Trophoblast cell (in vitro differentiated cells and primary cell): ENCODE results near the gene PCNX1.
A peak's percentile ranks its signal among the peaks of the same experiment; 100 is the strongest.

Source experiments
- DNase-seq, 2 donors: peaks; one replicate each; pipeline ENCODE4 v3.0.0-alpha.2; 2016
- H2AFZ ChIP-seq: 2 replicates; pipeline ENCODE4 v1.6.1; 2013; ENCODE audit warnings: low read length, moderate library complexity, mild to moderate bottlenecking; ENCODE audit not compliant: insufficient read depth, poor library complexity
- H2AK5ac ChIP-seq: 2 replicates; pipeline ENCODE4 v1.6.1; 2013; ENCODE audit warnings: mild to moderate bottlenecking, low read length
- H2BK120ac ChIP-seq: 2 replicates; pipeline ENCODE4 v1.6.1; 2013; ENCODE audit warnings: low read length, mild to moderate bottlenecking, moderate library complexity; ENCODE audit not compliant: insufficient read depth, poor library complexity
- H2BK12ac ChIP-seq: 2 replicates; pipeline ENCODE4 v1.6.1; 2013; ENCODE audit warnings: mild to moderate bottlenecking, low read length, moderate library complexity
- H2BK5ac ChIP-seq: 2 replicates; pipeline ENCODE4 v1.6.1; 2013; ENCODE audit warnings: low read length, low read depth, moderate library complexity, mild to moderate bottlenecking; ENCODE audit not compliant: poor library complexity
- H3K14ac ChIP-seq: 2 replicates; pipeline ENCODE4 v1.6.1; 2013; ENCODE audit warnings: mild to moderate bottlenecking, low read length
- H3K18ac ChIP-seq: 2 replicates; pipeline ENCODE4 v1.6.1; 2013; ENCODE audit warnings: mild to moderate bottlenecking, low read length
- H3K23ac ChIP-seq: 2 replicates; pipeline ENCODE4 v1.6.1; 2013; ENCODE audit warnings: low read length
- H3K27ac ChIP-seq: 2 replicates; pipeline ENCODE4 v1.5.1; 2013; ENCODE audit warnings: low read depth, mild to moderate bottlenecking, inconsistent platforms, low read length, moderate library complexity
- H3K27me3 ChIP-seq: 2 replicates; pipeline ENCODE4 v1.6.1; 2013; ENCODE audit warnings: inconsistent platforms, mild to moderate bottlenecking, low read length, moderate library complexity; ENCODE audit not compliant: insufficient read depth
- H3K36me3 ChIP-seq, 2 experiments: 1 replicate in 1 of 2; 2 replicates in 1 of 2; pipeline ENCODE4 v1.6.1; 2013; ENCODE audit warnings: low read length in 2 of 2, mild to moderate bottlenecking in 2 of 2, moderate library complexity in 1 of 2; ENCODE audit not compliant: insufficient read depth in 2 of 2, control insufficient read depth in 1 of 2
- H3K4ac ChIP-seq: 2 replicates; pipeline ENCODE4 v1.6.1; 2013; ENCODE audit warnings: low read depth, mild to moderate bottlenecking, low read length, moderate library complexity
- H3K4me1 ChIP-seq, 2 experiments: 1 replicate in 1 of 2; 2 replicates in 1 of 2; pipeline ENCODE4 v1.6.1; 2013; ENCODE audit warnings: low read length in 2 of 2, mild to moderate bottlenecking in 2 of 2, moderate library complexity in 1 of 2; ENCODE audit not compliant: insufficient read depth in 2 of 2, control insufficient read depth in 1 of 2
- H3K4me2 ChIP-seq: 2 replicates; pipeline ENCODE4 v1.6.1; 2013; ENCODE audit warnings: inconsistent platforms, mild to moderate bottlenecking, low read length, moderate library complexity
- H3K4me3 ChIP-seq: 2 replicates; pipeline ENCODE4 v1.5.1; 2013; ENCODE audit warnings: mild to moderate bottlenecking, low read depth, low read length, inconsistent platforms
- H3K79me1 ChIP-seq: one replicate; pipeline ENCODE4 v1.6.1; 2013; ENCODE audit warnings: low read length
- H3K79me2 ChIP-seq: 2 replicates; pipeline ENCODE4 v1.6.1; 2013; ENCODE audit warnings: low read length, mild to moderate bottlenecking; ENCODE audit not compliant: control insufficient read depth, insufficient read depth, poor library complexity
- H3K9ac ChIP-seq: 2 replicates; pipeline ENCODE4 v1.6.1; 2013; ENCODE audit warnings: mild to moderate bottlenecking, low read length
- H3K9me3 ChIP-seq: 2 replicates; pipeline ENCODE4 v1.6.1; 2013; ENCODE audit warnings: low read depth, mild to moderate bottlenecking, control low read depth, inconsistent platforms, low read length; ENCODE audit not compliant: insufficient read depth
- H4K12ac ChIP-seq: 2 replicates; pipeline ENCODE4 v1.6.1; 2013; ENCODE audit warnings: low read depth, mild to moderate bottlenecking, low read length, moderate library complexity
- H4K8ac ChIP-seq: 2 replicates; pipeline ENCODE4 v1.6.1; 2013; ENCODE audit warnings: low read depth, mild to moderate bottlenecking, low read length, moderate library complexity
- H4K91ac ChIP-seq: one replicate; pipeline ENCODE4 v1.6.1; 2013; ENCODE audit warnings: low read depth, mild to moderate bottlenecking, low read length, moderate library complexity
- WGBS: extraction: QIAGEN DNeasy Blood & Tissue Kit; methylation state at CpG from one replicate; pipeline ENCODE4 v1.1.7; 2013; ENCODE audit warnings: missing lambda C conversion rate; ENCODE audit not compliant: insufficient read length, insufficient coverage; ENCODE audit errors: extremely low coverage; 5-methylcytosine and 5-hydroxymethylcytosine counted together

The PCNX1 gene

GRCh38 chr14:71119832-71120231, 212.6 kb downstream of the PCNX1 start:
- H3K27ac ChIP-seq = no peak overlapping the region
- H3K9me3 ChIP-seq = peaks cover 11% of the 10 kb centered on the region
- H3K27me3 ChIP-seq = no peaks in the 10 kb centered on the region
- no peak overlapping the region for H3K9ac ChIP-seq
- peaks cover 3% of the 10 kb centered on the region in 2 experiments for H3K36me3 ChIP-seq
- no peak overlapping the region for H2AFZ ChIP-seq
- no peak overlapping the region for H3K23ac ChIP-seq
- H4K91ac ChIP-seq = no peak overlapping the region
- no peak overlapping the region for H3K14ac ChIP-seq
- H3K4ac ChIP-seq = no peak overlapping the region
- no peak overlapping the region for H3K4me2 ChIP-seq
- no peak overlapping the region for H3K18ac ChIP-seq
- no peak overlapping the region for H4K8ac ChIP-seq
- H3K79me1 ChIP-seq = peaks cover 5% of the 10 kb centered on the region
- peaks cover 3 to 9% of the 10 kb centered on the region in 2 experiments for H3K4me1 ChIP-seq
- no peak overlapping the region for H4K12ac ChIP-seq
- H2AK5ac ChIP-seq = no peak overlapping the region
- WGBS = no CpG with 5 or more reads among the region's 1 CpG
- H2BK120ac ChIP-seq = no peak overlapping the region
- H3K79me2 ChIP-seq = no peaks in the 10 kb centered on the region
- DNase-seq = no peak
- H2BK5ac ChIP-seq = no peak overlapping the region
- no peak overlapping the region for H2BK12ac ChIP-seq
- H3K4me3 ChIP-seq = no peak overlapping the region

DNA sequence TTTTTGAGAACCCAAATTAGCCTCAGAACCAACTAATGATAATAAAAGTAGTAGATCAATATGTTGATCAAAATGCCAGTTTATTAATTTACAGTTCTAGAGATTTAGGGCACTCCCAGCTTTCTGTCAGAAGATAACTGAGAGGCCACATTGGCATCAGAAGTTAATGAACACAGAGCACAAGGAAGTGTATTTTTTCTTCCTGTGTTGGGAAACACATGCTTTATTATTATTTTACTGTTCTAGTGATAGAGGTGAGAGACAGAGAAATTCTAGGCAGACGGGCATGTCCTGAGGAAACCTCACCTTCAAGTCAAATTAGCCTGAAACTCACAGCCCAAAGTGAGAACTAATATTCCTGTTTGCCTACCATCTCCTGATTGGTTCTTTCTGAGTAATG, 213.7 kb downstream of the PCNX1 start:
- H3K18ac ChIP-seq = no peak overlapping the region
- no peak overlapping the region for H3K27ac ChIP-seq
- no peak overlapping the region for H3K23ac ChIP-seq
- H4K8ac ChIP-seq = no peak overlapping the region
- WGBS = no CpG with 5 or more reads among the region's 1 CpG
- H4K12ac ChIP-seq = no peak overlapping the region
- no peaks in the 10 kb centered on the region for H3K79me2 ChIP-seq
- no peak overlapping the region for H3K4me2 ChIP-seq
- no peak overlapping the region for H2AK5ac ChIP-seq
- H2BK12ac ChIP-seq = no peak overlapping the region
- no peak overlapping the region for H3K4me3 ChIP-seq
- H3K27me3 ChIP-seq = no peaks in the 10 kb centered on the region
- peaks cover 5% of the 10 kb centered on the region for H3K79me1 ChIP-seq
- no peak for DNase-seq
- peaks cover 3% of the 10 kb centered on the region in 2 experiments for H3K36me3 ChIP-seq
- H2BK120ac ChIP-seq = no peak overlapping the region
- H4K91ac ChIP-seq = no peak overlapping the region
- no peak overlapping the region for H2AFZ ChIP-seq
- H3K9me3 ChIP-seq = peaks cover 11% of the 10 kb centered on the region
- H3K4me1 ChIP-seq = peaks cover 3 to 9% of the 10 kb centered on the region in 2 experiments
- H3K9ac ChIP-seq = no peak overlapping the region
- H2BK5ac ChIP-seq = no peak overlapping the region
- no peak overlapping the region for H3K4ac ChIP-seq
- no peak overlapping the region for H3K14ac ChIP-seq

DNA sequence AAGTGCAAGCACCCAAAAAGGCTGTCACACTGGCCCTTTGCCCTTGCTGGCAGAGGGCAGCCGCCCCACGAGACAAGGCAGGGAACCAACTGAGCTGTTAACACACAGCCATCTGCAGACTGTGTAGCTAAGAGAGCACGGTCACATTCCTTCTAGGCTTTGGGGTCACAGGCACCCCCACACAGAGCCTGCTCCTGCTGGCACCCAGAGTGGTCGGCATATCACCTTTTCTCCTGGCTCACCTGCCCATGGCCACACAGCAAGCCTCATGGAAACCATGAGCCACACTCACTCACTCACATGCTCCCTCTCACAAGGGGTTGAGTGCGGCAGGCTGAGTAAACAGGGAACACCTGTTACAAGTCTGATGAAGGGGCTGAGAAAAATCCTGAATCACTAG, 214.5 kb downstream of the PCNX1 start:
- no peak overlapping the region for H3K9ac ChIP-seq
- no peaks in the 10 kb centered on the region for H3K27me3 ChIP-seq
- H3K79me2 ChIP-seq = no peaks in the 10 kb centered on the region
- H3K79me1 ChIP-seq = peaks cover 5% of the 10 kb centered on the region
- no peak overlapping the region for H3K23ac ChIP-seq
- H3K4me2 ChIP-seq = no peak overlapping the region
- H2BK12ac ChIP-seq = no peak overlapping the region
- no peak overlapping the region for H3K18ac ChIP-seq
- H2AFZ ChIP-seq = no peak overlapping the region
- no CpG with 5 or more reads among the region's 5 CpGs for WGBS
- H2BK120ac ChIP-seq = no peak overlapping the region
- no peak overlapping the region for H2AK5ac ChIP-seq
- no peak overlapping the region for H3K14ac ChIP-seq
- no peak for DNase-seq
- no peak overlapping the region for H4K8ac ChIP-seq
- no peak overlapping the region for H4K91ac ChIP-seq
- peak overlapping the region; percentile 37 for H3K4me3 ChIP-seq
- H3K4ac ChIP-seq = no peak overlapping the region
- H3K27ac ChIP-seq = no peak overlapping the region
- H3K4me1 ChIP-seq = peaks cover 3 to 9% of the 10 kb centered on the region in 2 experiments
- peaks cover 11% of the 10 kb centered on the region for H3K9me3 ChIP-seq
- H4K12ac ChIP-seq = no peak overlapping the region
- peaks cover 3% of the 10 kb centered on the region in 2 experiments for H3K36me3 ChIP-seq
- H2BK5ac ChIP-seq = no peak overlapping the region

DNA sequence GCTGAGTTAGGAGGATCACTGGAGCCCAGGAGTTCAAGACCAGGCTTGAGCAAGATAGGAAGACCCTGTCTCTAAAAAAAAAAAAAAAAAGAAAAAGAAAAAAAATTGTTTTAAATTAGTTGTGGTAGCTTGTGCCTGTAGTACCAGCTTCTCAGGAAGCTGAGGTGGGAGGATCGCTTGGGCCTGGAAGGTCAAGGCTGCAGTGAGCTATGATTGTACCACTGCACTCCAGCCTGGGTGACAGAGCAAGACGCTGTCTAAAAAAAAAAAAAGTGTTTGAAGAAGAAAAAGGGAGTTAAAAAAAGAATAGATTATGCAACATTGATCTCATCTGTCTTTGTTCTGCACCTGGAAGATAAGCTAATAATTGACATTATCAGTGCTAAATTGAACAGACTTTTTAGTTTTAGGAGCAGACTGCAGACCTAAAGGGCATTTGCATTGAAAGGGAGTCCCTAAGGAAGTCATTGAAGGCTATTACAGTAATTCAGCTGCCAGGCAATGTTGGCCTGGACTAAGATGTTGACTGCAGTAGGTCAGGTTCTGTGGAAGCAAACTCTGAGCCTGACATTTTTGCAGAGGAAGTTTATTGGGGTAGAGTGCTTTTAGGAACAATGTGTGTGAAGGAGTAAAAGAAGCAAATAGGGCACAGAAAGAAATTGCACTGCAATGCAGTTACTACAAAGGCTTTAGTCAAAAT, 215.8 kb downstream of the PCNX1 start:
- Histone ChIP-seq H3K4me1 (peaks cover 3 to 7% of the 10 kb centered on the region in 2 experiments), H3K18ac (no peak overlapping the region), H3K14ac (no peak overlapping the region), H4K12ac (no peak overlapping the region), H2BK12ac (no peak overlapping the region), H2BK5ac (no peak overlapping the region), H3K4ac (no peak overlapping the region), H2BK120ac (no peak overlapping the region), H3K9me3 (peaks cover 11% of the 10 kb centered on the region), H3K36me3 (peaks cover 3% of the 10 kb centered on the region in 2 experiments), H4K91ac (no peak overlapping the region), H3K23ac (no peak overlapping the region), H3K79me1 (peaks cover 3% of the 10 kb centered on the region), H3K4me2 (no peak overlapping the region), H3K79me2 (no peaks in the 10 kb centered on the region), H3K4me3 (no peak overlapping the region), H3K27me3 (no peaks in the 10 kb centered on the region), H4K8ac (no peak overlapping the region), H3K9ac (no peak overlapping the region), H2AFZ (no peak overlapping the region), H2AK5ac (no peak overlapping the region), H3K27ac (no peak overlapping the region)
- DNase-seq = no peak
- WGBS = no CpG with 5 or more reads among the region's 2 CpGs
